ENCODE results near the gene FAM118A. TPM values are rescaled to one million over a fixed set of nuclear protein-coding genes. Genes with fewer than 3 reads are reported as not detected.

Gene FAM118A
- polyA plus RNA-seq, 1 donor: 72.0 TPM

DNA sequence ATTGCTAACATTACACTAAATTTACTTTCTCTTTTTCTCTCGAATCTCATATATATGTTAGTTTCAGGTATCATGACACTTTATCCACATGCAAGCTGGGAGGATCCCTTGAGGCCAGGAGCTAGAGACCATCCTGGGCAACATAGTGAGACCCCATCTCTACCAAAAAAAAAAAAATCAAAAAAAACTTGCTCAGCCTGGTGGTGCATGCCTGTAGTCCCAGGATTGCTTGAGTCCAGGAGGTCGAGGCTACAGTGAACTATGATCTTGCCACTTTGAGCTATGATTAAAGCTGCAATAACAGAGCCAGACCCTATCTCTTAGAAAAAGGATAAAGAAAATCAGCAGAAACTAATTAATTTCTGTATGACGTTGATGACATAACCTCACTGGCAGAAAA is 28.7 kb upstream of the FAM118A start:
- Histone ChIP-seq H3K4me1 (ENCODE audit: control insufficient read depth, insufficient read depth, low read length) (peaks cover 50% of the 10 kb centered on the region), H3K36me3 (ENCODE audit: control insufficient read depth, insufficient read depth, low read length) (no peaks in the 10 kb centered on the region), H3K9me3 (ENCODE audit: control insufficient read depth, low read depth, low read length) (no peaks in the 10 kb centered on the region), H3K27me3 (ENCODE audit: control insufficient read depth, insufficient read depth, low read length) (no peaks in the 10 kb centered on the region), H3K27ac (ENCODE audit: low read length) (peak overlapping the region; percentile 91), H3K4me3 (ENCODE audit: low read length) (no peak overlapping the region)
- WGBS (ENCODE audit: insufficient coverage, low lambda C conversion rate): 59% methylated on average over 2 of the region's 3 CpGs
- peak in 1 of 2 donors; percentile 73 for DNase-seq

DNA sequence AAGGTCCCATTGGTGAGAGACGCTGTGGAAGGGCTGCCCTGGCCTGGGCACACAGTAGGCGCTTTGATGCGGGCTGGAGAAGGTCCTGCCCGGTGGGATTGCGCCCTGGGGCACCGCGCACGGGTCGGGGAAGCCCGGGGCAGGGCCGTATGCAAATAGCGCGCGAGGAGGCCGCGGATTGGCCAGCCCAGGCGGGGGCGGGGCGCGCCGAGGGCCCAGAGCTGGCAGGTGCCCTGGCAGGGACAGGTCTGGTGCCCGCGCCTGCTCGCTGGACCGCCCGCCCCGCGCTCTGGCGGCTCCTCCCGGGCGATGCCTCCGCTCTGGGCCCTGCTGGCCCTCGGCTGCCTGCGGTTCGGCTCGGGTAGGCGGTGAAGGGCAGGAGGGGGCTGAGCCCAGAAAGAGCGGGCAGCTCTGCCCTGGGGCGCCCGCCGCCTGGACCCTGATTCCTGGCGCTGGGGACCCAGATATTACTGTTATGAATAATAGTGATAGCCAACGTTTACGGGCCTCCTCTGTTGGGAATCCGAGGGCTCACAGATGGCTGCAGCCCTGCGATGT is 24.9 kb upstream of the FAM118A start, which contains the start of gene UPK3A:
Gene UPK3A (plus strand): TSS at position 245 of the 558 bp plus-strand sequence. CDS start 65 bp downstream, at position 310.
- peaks cover 56% of the 10 kb centered on the region for H3K4me1 ChIP-seq (ENCODE audit: control insufficient read depth, insufficient read depth, low read length)
- DNase-seq: peak; percentile 78 to 90
- H3K9me3 ChIP-seq (ENCODE audit: control insufficient read depth, low read depth, low read length): peaks cover 3% of the 10 kb centered on the region
- H3K4me3 ChIP-seq (ENCODE audit: low read length): peak within 1 kb of the TSS; percentile 84
- no peaks in the 10 kb centered on the region for H3K36me3 ChIP-seq (ENCODE audit: control insufficient read depth, insufficient read depth, low read length)
- no CpG with 5 or more reads among the region's 46 CpGs for WGBS (ENCODE audit: insufficient coverage, low lambda C conversion rate)
- H3K27me3 ChIP-seq (ENCODE audit: control insufficient read depth, insufficient read depth, low read length): no peaks in the 10 kb centered on the region
- H3K27ac ChIP-seq (ENCODE audit: low read length): peak within 1 kb of the TSS; percentile 97

DNA sequence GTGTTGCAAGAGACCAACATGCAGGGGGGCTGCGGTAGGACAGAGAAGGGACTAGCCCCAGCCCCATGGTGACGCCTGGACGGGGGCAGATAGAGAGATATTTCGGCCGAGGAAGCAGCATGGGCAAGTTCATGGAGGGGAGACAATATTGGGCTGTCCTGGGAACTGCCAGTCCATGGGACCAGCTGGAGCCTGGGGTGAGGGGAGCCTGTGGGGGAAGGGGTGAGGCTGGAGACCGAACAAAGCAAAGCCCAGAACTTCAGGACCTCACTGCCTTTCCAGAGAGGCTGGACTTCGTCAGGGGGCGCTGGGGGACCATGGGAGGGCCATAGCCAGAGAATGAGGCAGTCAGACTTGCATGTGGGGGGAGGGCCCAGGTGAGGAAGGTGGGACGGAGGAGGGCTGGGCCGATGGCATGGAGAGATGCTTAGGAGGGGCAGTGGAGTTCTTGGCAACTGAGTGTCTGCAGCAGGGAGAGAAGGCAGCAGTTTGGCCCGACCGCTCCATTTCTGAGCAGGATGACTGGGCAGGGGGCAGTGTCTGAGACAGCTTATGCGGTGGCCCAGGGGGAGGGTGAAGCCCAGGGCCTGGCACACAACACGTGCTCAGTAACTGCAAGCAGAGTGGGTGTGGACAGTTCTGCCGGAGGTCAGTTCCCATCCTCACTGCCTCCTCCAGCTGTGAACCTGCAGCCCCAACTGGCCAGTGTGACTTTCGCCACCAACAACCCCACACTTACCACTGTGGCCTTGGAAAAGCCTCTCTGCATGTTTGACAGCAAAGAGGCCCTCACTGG is 24.3 kb upstream of the FAM118A start:
- H3K4me1 ChIP-seq (ENCODE audit: control insufficient read depth, insufficient read depth, low read length): peaks cover 56% of the 10 kb centered on the region
- no CpG with 5 or more reads among the region's 16 CpGs for WGBS (ENCODE audit: insufficient coverage, low lambda C conversion rate)
- peaks cover 3% of the 10 kb centered on the region for H3K9me3 ChIP-seq (ENCODE audit: control insufficient read depth, low read depth, low read length)
- peak overlapping the region; percentile 84 for H3K4me3 ChIP-seq (ENCODE audit: low read length)
- no peaks in the 10 kb centered on the region for H3K27me3 ChIP-seq (ENCODE audit: control insufficient read depth, insufficient read depth, low read length)
- peak in 1 of 2 donors; percentile 66 for DNase-seq
- H3K36me3 ChIP-seq (ENCODE audit: control insufficient read depth, insufficient read depth, low read length): no peaks in the 10 kb centered on the region
- H3K27ac ChIP-seq (ENCODE audit: low read length): peak overlapping the region; percentile 97

DNA sequence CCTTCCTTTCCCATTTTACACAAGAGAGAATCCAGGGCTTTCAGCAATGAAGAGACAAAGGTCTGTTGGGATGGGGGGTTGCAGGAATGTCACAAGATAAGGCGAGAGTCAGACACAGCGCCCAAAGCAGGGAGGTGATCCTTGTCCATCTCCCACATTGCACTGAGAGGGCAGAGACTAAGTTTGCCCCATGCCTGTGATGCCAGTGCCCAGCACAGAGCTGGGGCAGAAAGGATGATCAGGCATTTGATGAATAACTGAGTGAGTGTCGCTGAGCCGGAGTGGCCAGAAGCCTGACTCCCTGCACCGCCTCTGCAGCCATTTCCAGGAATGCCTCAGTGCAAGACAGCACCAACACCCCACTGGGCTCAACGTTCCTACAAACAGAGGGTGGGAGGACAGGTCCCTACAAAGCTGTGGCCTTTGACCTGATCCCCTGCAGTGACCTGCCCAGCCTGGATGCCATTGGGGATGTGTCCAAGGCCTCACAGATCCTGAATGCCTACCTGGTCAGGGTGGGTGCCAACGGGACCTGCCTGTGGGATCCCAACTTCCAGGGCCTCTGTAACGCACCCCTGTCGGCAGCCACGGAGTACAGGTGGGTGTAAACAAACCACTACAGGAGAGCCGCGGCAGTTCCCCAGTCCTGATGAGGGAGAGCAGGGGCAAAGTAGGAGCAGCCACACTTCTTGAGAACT is 22.7 kb upstream of the FAM118A start:
- H3K4me1 ChIP-seq (ENCODE audit: control insufficient read depth, insufficient read depth, low read length): peaks cover 52% of the 10 kb centered on the region
- peak overlapping the region; percentile 97 for H3K27ac ChIP-seq (ENCODE audit: low read length)
- no peaks in the 10 kb centered on the region for H3K36me3 ChIP-seq (ENCODE audit: control insufficient read depth, insufficient read depth, low read length)
- H3K27me3 ChIP-seq (ENCODE audit: control insufficient read depth, insufficient read depth, low read length): no peaks in the 10 kb centered on the region
- H3K4me3 ChIP-seq (ENCODE audit: low read length): no peak overlapping the region
- DNase-seq: peak; percentile 72 to 81
- no CpG with 5 or more reads among the region's 12 CpGs for WGBS (ENCODE audit: insufficient coverage, low lambda C conversion rate)
- peaks cover 8% of the 10 kb centered on the region for H3K9me3 ChIP-seq (ENCODE audit: control insufficient read depth, low read depth, low read length)

DNA sequence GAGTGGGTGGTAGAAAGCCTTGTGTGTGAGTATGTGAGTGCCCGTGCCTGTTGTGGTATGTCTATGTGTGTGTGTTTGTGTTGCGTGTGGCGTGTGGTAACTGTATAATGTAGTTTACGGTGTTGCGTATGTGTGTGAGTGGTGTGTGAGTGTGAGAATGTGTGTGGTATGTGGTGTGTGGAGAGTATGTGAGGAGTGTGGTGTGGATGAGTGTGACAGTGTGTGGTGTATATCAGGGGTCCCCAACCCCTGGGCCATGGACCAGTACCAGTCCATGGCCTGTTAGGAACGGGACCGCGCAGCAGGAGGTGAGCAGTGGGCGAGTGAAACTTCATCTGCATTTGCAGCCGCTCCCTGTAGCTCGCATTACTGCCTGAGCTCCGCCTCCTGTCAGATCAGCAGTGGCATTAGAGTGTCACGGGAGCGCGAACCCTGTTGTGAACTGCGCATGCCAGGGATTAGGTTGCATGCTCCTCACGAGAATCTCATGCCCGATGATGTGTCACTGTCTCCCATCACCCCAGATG is 19.3 kb upstream of the FAM118A start:
- Histone ChIP-seq H3K27me3 (ENCODE audit: control insufficient read depth, insufficient read depth, low read length) (no peaks in the 10 kb centered on the region), H3K4me3 (ENCODE audit: low read length) (no peak overlapping the region), H3K9me3 (ENCODE audit: control insufficient read depth, low read depth, low read length) (peaks cover 8% of the 10 kb centered on the region), H3K36me3 (ENCODE audit: control insufficient read depth, insufficient read depth, low read length) (no peaks in the 10 kb centered on the region), H3K4me1 (ENCODE audit: control insufficient read depth, insufficient read depth, low read length) (peaks cover 42% of the 10 kb centered on the region), H3K27ac (ENCODE audit: low read length) (peak overlapping the region; percentile 79)
- peak; percentile 88 to 92 for DNase-seq
- no CpG with 5 or more reads among the region's 18 CpGs for WGBS (ENCODE audit: insufficient coverage, low lambda C conversion rate)

DNA sequence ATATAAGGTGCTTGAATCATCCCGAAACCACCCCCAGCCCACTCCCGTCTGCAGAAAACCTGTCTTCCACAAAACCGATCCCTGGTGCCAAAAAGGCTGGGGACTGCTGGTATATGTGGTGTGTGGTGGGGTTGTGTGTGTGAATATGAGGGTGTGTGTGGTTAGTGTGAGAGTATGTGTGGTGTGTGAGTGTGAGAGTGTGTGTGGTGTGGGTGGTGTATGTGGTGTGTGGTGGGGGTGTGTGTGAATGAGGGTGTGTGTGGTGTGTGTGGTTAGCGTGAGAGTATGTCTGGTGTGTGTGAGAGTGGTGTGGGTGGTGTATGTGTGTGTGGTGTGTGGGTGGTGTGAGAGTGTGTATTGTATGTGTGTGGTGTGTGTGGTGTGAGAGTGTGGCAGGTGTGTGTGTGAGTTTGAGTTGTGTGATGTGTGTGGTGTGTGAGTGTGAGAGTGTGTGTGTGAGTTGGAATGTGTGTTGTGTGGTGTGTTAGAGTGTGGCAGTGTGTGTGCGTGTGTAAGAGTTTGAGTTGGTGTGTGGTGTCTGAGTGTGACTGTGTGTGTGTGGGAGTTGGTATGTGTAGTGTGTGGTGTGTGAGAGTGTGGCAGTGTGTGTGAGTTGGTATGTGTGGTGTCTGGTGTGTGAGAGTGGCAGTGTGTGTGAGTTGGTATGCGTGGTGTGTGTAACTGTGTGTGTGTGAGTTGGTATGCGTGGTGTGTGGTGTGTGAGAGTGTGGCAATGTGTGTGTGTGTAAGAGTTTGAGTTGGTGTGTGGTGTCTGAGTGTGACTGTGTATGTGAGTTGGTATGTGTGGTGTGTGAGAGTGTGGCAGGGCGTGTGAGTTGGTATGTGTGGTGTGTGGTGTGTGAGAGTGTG is 18.4 kb upstream of the FAM118A start:
- Histone ChIP-seq H3K9me3 (ENCODE audit: control insufficient read depth, low read depth, low read length) (peaks cover 8% of the 10 kb centered on the region), H3K27ac (ENCODE audit: low read length) (peak overlapping the region; percentile 19), H3K36me3 (ENCODE audit: control insufficient read depth, insufficient read depth, low read length) (no peaks in the 10 kb centered on the region), H3K4me1 (ENCODE audit: control insufficient read depth, insufficient read depth, low read length) (peaks cover 37% of the 10 kb centered on the region), H3K4me3 (ENCODE audit: low read length) (no peak overlapping the region), H3K27me3 (ENCODE audit: control insufficient read depth, insufficient read depth, low read length) (no peaks in the 10 kb centered on the region)
- WGBS (ENCODE audit: insufficient coverage, low lambda C conversion rate): 100% methylated on average over 1 of the region's 8 CpGs
- DNase-seq: no peak

DNA sequence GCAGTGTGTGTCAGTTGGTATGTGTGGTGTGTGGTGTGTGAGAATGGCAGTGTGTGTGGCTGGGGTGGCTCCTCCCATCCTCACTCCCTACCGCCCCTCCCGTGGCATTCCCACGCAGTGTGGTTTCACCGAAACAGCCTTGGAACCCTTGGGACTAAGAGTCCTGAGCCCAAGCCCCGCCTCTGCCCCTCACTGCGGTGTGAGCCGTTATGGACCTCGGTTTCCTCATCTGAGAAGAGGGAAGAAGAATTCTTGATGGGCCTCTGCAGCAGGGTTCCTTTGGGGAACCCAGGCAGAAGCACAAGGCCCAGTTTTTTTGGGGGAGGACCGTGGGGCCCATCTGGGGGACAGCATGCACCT is 17.8 kb upstream of the FAM118A start:
- Histone ChIP-seq H3K9me3 (ENCODE audit: control insufficient read depth, low read depth, low read length) (peaks cover 8% of the 10 kb centered on the region), H3K27me3 (ENCODE audit: control insufficient read depth, insufficient read depth, low read length) (no peaks in the 10 kb centered on the region), H3K4me3 (ENCODE audit: low read length) (no peak overlapping the region), H3K27ac (ENCODE audit: low read length) (no peak overlapping the region), H3K4me1 (ENCODE audit: control insufficient read depth, insufficient read depth, low read length) (peaks cover 31% of the 10 kb centered on the region), H3K36me3 (ENCODE audit: control insufficient read depth, insufficient read depth, low read length) (no peaks in the 10 kb centered on the region)
- no CpG with 5 or more reads among the region's 9 CpGs for WGBS (ENCODE audit: insufficient coverage, low lambda C conversion rate)
- no peak for DNase-seq

DNA sequence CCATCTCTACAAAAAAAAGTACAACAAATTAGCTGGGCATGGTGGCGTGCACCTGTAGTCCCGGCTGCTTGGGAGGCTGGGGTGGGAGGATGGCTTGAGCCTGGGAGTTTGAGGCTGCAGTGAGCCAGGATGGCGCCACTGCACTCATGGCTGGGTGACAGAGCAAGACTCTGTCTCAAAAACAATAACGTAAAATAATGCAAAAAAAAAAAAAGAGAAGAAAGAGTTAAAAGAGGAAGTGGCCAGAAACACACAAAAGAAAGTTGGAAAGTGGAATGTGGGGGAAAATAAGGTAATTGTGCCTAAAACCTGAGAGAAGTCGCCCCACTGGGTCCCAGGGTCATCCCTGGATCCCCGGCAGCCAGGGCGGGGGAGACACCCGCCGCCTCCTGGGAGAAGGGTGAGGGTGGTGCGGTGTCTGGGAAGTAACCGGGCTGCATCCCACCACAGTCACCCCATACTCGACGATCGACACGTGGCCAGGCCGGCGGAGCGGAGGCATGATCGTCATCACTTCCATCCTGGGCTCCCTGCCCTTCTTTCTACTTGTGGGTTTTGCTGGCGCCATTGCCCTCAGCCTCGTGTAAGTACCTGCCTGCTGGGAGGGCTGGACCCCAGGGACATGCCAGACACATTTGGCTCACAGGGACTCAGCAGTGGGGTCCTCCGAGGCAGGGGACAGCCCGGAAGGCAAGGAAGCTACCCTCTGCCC is 16.8 kb upstream of the FAM118A start:
- peaks cover 8% of the 10 kb centered on the region for H3K9me3 ChIP-seq (ENCODE audit: control insufficient read depth, low read depth, low read length)
- no peak overlapping the region for H3K4me3 ChIP-seq (ENCODE audit: low read length)
- no peaks in the 10 kb centered on the region for H3K36me3 ChIP-seq (ENCODE audit: control insufficient read depth, insufficient read depth, low read length)
- WGBS (ENCODE audit: insufficient coverage, low lambda C conversion rate): 75% methylated on average over 2 of the region's 23 CpGs
- peaks cover 24% of the 10 kb centered on the region for H3K4me1 ChIP-seq (ENCODE audit: control insufficient read depth, insufficient read depth, low read length)
- peak in 1 of 2 donors; percentile 61 for DNase-seq
- H3K27me3 ChIP-seq (ENCODE audit: control insufficient read depth, insufficient read depth, low read length): no peaks in the 10 kb centered on the region
- H3K27ac ChIP-seq (ENCODE audit: low read length): no peak overlapping the region

DNA sequence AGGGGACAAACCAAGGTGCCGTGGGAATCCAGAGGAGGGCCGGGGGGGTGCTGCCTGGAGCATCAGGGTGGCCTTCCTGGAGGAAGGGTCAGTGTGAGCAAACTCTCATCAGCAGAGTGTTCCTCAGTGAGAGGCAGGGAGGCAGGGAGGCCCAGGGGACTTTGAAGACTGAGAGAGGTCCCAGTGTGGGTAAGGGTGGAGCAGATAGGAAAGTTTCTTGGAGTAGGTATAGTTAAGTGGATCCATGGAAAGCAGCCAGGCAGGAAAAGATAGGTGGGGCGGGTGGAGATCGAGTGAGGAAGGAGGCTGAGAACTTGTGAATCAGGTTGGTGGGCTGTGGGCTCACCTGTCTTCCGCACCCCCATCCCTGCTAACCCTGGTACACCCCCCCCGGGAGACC is 15.7 kb upstream of the FAM118A start:
- Histone ChIP-seq H3K4me1 (ENCODE audit: control insufficient read depth, insufficient read depth, low read length) (peaks cover 23% of the 10 kb centered on the region), H3K9me3 (ENCODE audit: control insufficient read depth, low read depth, low read length) (peaks cover 7% of the 10 kb centered on the region), H3K27ac (ENCODE audit: low read length) (no peak overlapping the region), H3K36me3 (ENCODE audit: control insufficient read depth, insufficient read depth, low read length) (no peaks in the 10 kb centered on the region), H3K4me3 (ENCODE audit: low read length) (no peak overlapping the region), H3K27me3 (ENCODE audit: control insufficient read depth, insufficient read depth, low read length) (no peaks in the 10 kb centered on the region)
- no peak for DNase-seq
- WGBS (ENCODE audit: insufficient coverage, low lambda C conversion rate): 40% methylated on average over 2 of the region's 6 CpGs
